HepG2 (cell line): ENCODE results near the gene NR2F6. TPM values are rescaled to one million over a fixed set of nuclear protein-coding genes. Genes with fewer than 3 reads are reported as not detected.

Source experiments
- ATF1 ChIP-seq: IDR thresholded peaks from 2 replicates; pipeline ENCODE4 v1.6.1; 2016; ENCODE audit warnings: mild to moderate bottlenecking, control low read depth
- DNMT1 ChIP-seq: sonication (generic); formaldehyde crosslinking; IDR thresholded peaks from 2 replicates; pipeline ENCODE4 v1.5.1; 2020; ENCODE audit warnings: mild to moderate bottlenecking, missing genetic modification reagents
- DPF2 ChIP-seq: sonication (generic); formaldehyde crosslinking; IDR thresholded peaks from 2 replicates; pipeline ENCODE4 v1.4.0; 2020; ENCODE audit warnings: mild to moderate bottlenecking, low read depth, missing genetic modification reagents, borderline replicate concordance
- ETV5 ChIP-seq: IDR thresholded peaks from 2 replicates; pipeline ENCODE4 v1.6.1; 2018; ENCODE audit warnings: missing biosample characterization, missing genetic modification reagents, inconsistent platforms, borderline replicate concordance
- GMEB2 ChIP-seq: IDR thresholded peaks from 2 replicates; pipeline ENCODE4 v1.6.1; 2016; ENCODE audit warnings: missing biosample characterization, missing genetic modification reagents, low read depth
- KDM3A ChIP-seq: IDR thresholded peaks from 2 replicates; pipeline ENCODE4 v1.6.1; 2018; ENCODE audit warnings: low read depth, missing compliant biosample characterization
- KDM4B ChIP-seq: sonication (generic); formaldehyde crosslinking; IDR thresholded peaks from 2 replicates; pipeline ENCODE4 v1.4.0; 2020; ENCODE audit warnings: missing genetic modification reagents
- KDM6A ChIP-seq: IDR thresholded peaks from 2 replicates; pipeline ENCODE4 v1.6.1; 2016; ENCODE audit warnings: low read depth
- MTA1 ChIP-seq: sonication (generic); formaldehyde crosslinking; IDR thresholded peaks from 2 replicates; pipeline ENCODE4 v1.4.0; 2020; ENCODE audit warnings: missing genetic modification reagents, mild to moderate bottlenecking, borderline replicate concordance
- SCMH1 ChIP-seq: sonication (generic); formaldehyde crosslinking; IDR thresholded peaks from 2 replicates; pipeline ENCODE4 v1.9.0; 2021; ENCODE audit warnings: missing genetic modification reagents, mild to moderate bottlenecking, borderline replicate concordance
- SIX4 ChIP-seq: sonication (generic); formaldehyde crosslinking; IDR thresholded peaks from 2 replicates; pipeline ENCODE4 v1.4.0; 2020; ENCODE audit warnings: missing genetic modification reagents
- ZBED4 ChIP-seq: sonication (generic); formaldehyde crosslinking; IDR thresholded peaks from 2 replicates; pipeline ENCODE4 v1.4.0; 2020; ENCODE audit warnings: missing genetic modification reagents, borderline replicate concordance
- ZFP36L2 ChIP-seq: sonication (generic); formaldehyde crosslinking; IDR thresholded peaks from 2 replicates; pipeline ENCODE4 v1.4.0; 2020; ENCODE audit warnings: missing genetic modification reagents
- ZNF136 ChIP-seq: sonication (generic); formaldehyde crosslinking; IDR thresholded peaks from 2 replicates; pipeline ENCODE4 v1.8.1; 2022; ENCODE audit warnings: low read depth, mild to moderate bottlenecking, moderate library complexity, missing genetic modification reagents
- ZNF296 ChIP-seq: sonication (generic); formaldehyde crosslinking; conservative IDR thresholded peaks from 2 replicates; pipeline ENCODE4 v1.5.0; 2020; ENCODE audit warnings: mild to moderate bottlenecking, missing genetic modification reagents
- ZNF543 ChIP-seq: sonication (generic); formaldehyde crosslinking; IDR thresholded peaks from 2 replicates; pipeline ENCODE4 v1.4.0; 2020; ENCODE audit warnings: mild to moderate bottlenecking, missing genetic modification reagents
- polyA plus RNA-seq, 8 experiments: library from polyadenylated mRNA; depleted of rRNA in 3 of 8; stranded (reverse) in 7 of 8; unstranded in 1 of 8; fragments of >200 nt; fragmentation: Illumina TruSeq in 4 of 8; extraction: Trizol in 4 of 8; gene quantifications; 2 replicates each; pipeline versions ENCODE4 v1.2.1 to v1.2.3, GENCODE V29; 2011 to 2016; ENCODE audit warnings: low read depth in 4 of 8, missing spikeins in 1 of 8, mixed read lengths in 1 of 8; ENCODE audit not compliant: insufficient read depth in 1 of 8
- total RNA-seq, 5 experiments: library from RNA; depleted of rRNA; stranded (reverse); fragments of >200 nt; fragmentation: Illumina TruSeq; extraction: Trizol; gene quantifications; 2 replicates each; pipeline ENCODE4 v1.2.3, GENCODE V29; 2016; ENCODE audit warnings: low read depth in 1 of 5
- TF ChIP-seq, protein P1 (sequence below): sonication (generic); formaldehyde crosslinking; IDR thresholded peaks from 2 replicates; pipeline ENCODE4 v1.4.0; 2020; ENCODE audit warnings: low read depth, mild to moderate bottlenecking, missing genetic modification reagents
- TF ChIP-seq, protein P2 (sequence below): fragments of 450-650 bp; IDR thresholded peaks from 2 replicates; pipeline ENCODE4 v1.6.1; 2017; ENCODE audit warnings: mild to moderate bottlenecking
- TF ChIP-seq, protein P3 (sequence below): sonication (generic); formaldehyde crosslinking; IDR thresholded peaks from 2 replicates; pipeline ENCODE4 v1.4.0; 2020; ENCODE audit warnings: missing genetic modification reagents; ENCODE audit errors: not compliant biosample characterization

The NR2F6 gene
- total and polyA plus RNA-seq, 2 of the 13 experiments (the other 11 are each of a cell fraction or from before 2014, with no cell fraction given) = 30.9 to 72.4 TPM

GRCh38 chr19:17248011-17248776 lies 2.5 kb upstream of the NR2F6 start (continued):
- TF ChIP-seq ZBED4 (peak; percentile 57; the same call in 1 of the 2 replicates), ZNF136 (CRISPR knock-in tag) (no peak), MTA1 (CRISPR knock-in tag) (peak; percentile 98), DPF2 (CRISPR knock-in tag) (peak; percentile 89), DNMT1 (no peak), KDM6A (peak; percentile 98), ZNF543 (CRISPR knock-in tag) (0 out of 2 replicates have a peak, but pooled peaks have one; percentile 54), KDM3A (CRISPR knock-in tag) (peak; percentile 83; the same call in 1 of the 2 replicates), ATF1 (peak; percentile 60), GMEB2 (no peak), ZFP36L2 (no peak), ZNF296 (CRISPR knock-in tag) (peak; percentile 82; the same call in 1 of the 2 replicates), ETV5 (CRISPR knock-in tag) (0 out of 2 replicates have a peak, but pooled peaks have one; percentile 26), SIX4 (peak; percentile 77), KDM4B (CRISPR knock-in tag) (peak; percentile 76), SCMH1 (no peak)
- TF ChIP-seq, protein P1, sequence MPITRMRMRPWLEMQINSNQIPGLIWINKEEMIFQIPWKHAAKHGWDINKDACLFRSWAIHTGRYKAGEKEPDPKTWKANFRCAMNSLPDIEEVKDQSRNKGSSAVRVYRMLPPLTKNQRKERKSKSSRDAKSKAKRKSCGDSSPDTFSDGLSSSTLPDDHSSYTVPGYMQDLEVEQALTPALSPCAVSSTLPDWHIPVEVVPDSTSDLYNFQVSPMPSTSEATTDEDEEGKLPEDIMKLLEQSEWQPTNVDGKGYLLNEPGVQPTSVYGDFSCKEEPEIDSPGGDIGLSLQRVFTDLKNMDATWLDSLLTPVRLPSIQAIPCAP (CRISPR knock-in tag) = no peak
- TF ChIP-seq, protein P2, sequence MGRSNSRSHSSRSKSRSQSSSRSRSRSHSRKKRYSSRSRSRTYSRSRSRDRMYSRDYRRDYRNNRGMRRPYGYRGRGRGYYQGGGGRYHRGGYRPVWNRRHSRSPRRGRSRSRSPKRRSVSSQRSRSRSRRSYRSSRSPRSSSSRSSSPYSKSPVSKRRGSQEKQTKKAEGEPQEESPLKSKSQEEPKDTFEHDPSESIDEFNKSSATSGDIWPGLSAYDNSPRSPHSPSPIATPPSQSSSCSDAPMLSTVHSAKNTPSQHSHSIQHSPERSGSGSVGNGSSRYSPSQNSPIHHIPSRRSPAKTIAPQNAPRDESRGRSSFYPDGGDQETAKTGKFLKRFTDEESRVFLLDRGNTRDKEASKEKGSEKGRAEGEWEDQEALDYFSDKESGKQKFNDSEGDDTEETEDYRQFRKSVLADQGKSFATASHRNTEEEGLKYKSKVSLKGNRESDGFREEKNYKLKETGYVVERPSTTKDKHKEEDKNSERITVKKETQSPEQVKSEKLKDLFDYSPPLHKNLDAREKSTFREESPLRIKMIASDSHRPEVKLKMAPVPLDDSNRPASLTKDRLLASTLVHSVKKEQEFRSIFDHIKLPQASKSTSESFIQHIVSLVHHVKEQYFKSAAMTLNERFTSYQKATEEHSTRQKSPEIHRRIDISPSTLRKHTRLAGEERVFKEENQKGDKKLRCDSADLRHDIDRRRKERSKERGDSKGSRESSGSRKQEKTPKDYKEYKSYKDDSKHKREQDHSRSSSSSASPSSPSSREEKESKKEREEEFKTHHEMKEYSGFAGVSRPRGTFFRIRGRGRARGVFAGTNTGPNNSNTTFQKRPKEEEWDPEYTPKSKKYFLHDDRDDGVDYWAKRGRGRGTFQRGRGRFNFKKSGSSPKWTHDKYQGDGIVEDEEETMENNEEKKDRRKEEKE = no peak
- TF ChIP-seq, protein P3, sequence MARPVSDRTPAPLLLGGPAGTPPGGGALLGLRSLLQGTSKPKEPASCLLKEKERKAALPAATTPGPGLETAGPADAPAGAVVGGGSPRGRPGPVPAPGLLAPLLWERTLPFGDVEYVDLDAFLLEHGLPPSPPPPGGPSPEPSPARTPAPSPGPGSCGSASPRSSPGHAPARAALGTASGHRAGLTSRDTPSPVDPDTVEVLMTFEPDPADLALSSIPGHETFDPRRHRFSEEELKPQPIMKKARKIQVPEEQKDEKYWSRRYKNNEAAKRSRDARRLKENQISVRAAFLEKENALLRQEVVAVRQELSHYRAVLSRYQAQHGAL (CRISPR knock-in tag) = no peak
